Epithelial cell of proximal tubule (primary cell): ENCODE measurements around the gene TMEM108. TPM values are rescaled to one million over a fixed set of nuclear protein-coding genes. Genes with fewer than 3 reads are reported as not detected.

Experiments used
- DNase-seq: peaks from one replicate; pipeline ENCODE4 v3.0.0-alpha.2; 2011; ENCODE audit warnings: low read depth
- H3K4me3 ChIP-seq: 2 replicates; pipeline ENCODE4 v1.5.1; 2011; ENCODE audit warnings: low read depth, mild to moderate bottlenecking, low read length
- total RNA-seq: library from RNA; depleted of rRNA; stranded (reverse); fragments of >200 nt; gene quantifications from 2 replicates; pipeline ENCODE4 v1.2.3, GENCODE V29; 2015
- TF ChIP-seq, protein P1 (sequence below): conservative IDR thresholded peaks from 2 replicates; pipeline ENCODE4 v1.5.1; 2012; ENCODE audit warnings: low read depth, mild to moderate bottlenecking, low read length

Gene TMEM108
- total RNA-seq, 1 donor from 2014 or later, result 1.7 TPM

DNA sequence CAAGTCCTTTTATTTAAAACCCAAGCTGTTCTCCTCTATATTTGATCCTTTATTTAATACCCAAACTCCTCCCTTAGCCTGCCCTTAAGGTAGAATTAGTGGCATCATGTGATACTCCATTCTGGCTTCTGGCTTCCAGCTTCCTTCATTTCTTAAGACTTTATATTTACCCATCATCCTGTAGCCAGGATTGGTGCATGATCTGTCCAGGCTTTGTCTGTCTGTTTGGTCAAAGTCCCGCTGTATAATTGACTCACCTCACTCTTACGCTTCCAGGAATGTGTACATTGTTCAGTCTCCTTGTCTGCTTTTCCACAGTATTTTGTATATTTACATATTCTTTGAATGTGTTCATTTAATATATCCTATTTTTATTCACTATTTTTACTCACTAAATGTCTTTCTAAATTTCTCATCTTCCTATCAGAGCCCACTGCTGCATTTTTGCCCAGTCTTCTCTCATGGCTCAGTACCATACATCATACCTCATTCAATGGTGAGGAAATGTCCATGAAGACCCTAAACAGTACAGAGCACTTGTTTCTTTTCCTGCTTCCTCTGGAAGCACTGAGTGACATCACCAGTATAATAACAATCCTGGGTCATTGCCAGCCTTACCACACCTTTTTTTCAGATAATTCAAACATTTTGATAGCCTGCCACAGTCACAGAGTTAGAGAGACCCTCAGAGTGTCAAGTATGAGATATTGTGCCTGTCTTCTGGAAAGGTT is 31.5 kb downstream of the TMEM108 start:
- H3K4me3 ChIP-seq, result no peak overlapping the region
- TF ChIP-seq, protein P1, sequence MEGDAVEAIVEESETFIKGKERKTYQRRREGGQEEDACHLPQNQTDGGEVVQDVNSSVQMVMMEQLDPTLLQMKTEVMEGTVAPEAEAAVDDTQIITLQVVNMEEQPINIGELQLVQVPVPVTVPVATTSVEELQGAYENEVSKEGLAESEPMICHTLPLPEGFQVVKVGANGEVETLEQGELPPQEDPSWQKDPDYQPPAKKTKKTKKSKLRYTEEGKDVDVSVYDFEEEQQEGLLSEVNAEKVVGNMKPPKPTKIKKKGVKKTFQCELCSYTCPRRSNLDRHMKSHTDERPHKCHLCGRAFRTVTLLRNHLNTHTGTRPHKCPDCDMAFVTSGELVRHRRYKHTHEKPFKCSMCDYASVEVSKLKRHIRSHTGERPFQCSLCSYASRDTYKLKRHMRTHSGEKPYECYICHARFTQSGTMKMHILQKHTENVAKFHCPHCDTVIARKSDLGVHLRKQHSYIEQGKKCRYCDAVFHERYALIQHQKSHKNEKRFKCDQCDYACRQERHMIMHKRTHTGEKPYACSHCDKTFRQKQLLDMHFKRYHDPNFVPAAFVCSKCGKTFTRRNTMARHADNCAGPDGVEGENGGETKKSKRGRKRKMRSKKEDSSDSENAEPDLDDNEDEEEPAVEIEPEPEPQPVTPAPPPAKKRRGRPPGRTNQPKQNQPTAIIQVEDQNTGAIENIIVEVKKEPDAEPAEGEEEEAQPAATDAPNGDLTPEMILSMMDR, result no peak
- DNase-seq, result no peak

DNA sequence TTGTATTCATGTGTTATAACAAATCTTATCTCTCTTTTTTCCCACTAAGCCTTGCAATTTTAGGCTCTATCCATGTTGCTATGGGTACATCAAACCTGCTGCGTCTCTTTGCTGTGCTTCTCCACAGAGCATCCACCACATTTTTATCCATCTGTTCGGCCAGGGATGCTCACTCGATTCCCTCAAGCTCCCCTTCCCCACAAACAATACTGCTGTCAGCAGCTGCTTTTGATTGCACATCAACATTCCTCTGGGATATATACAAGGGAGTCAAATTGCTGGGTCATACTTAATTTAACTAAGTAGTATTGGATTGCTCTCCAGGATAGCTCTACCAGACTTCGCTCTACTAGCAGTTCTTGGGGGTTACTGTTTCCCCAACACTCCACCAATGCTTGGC is 36.8 kb downstream of the TMEM108 start:
- no peak overlapping the region for H3K4me3 ChIP-seq
- no peak for DNase-seq
- TF ChIP-seq, protein P1, result no peak

GRCh38 chr3:133077688-133078087 is 39.5 kb downstream of the TMEM108 start:
- no peak for DNase-seq
- TF ChIP-seq, protein P1, result no peak

DNA sequence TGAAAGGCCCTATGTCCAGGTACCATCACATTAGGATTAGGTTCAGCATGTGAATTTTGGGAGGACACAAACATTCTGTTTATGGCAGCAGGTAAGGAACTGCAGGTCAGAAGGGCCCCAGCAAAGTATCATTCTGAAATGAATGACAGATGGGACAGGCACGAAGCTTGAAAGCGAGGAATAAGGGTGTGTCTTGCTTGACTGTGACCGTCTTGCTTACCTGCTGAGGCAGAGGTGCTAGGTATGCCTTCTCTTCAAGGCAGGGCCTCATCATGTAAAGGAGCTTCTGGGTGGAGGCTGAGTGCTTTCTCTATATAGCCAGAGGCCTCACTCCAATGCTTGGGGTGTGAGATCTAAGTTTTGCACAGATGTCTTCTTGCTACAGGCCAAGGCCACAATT is 41.4 kb downstream of the TMEM108 start:
- TF ChIP-seq, protein P1, result no peak
- H3K4me3 ChIP-seq, result no peak overlapping the region
- no peak for DNase-seq

More at GRCh38 chr3:133077688-133078087, 39.5 kb downstream of the TMEM108 start:
- no peak overlapping the region for H3K4me3 ChIP-seq

GRCh38 chr3:133081016-133081415 is 42.8 kb downstream of the TMEM108 start:
- DNase-seq, result no peak
- no peak overlapping the region for H3K4me3 ChIP-seq
- TF ChIP-seq, protein P1, result no peak

DNA sequence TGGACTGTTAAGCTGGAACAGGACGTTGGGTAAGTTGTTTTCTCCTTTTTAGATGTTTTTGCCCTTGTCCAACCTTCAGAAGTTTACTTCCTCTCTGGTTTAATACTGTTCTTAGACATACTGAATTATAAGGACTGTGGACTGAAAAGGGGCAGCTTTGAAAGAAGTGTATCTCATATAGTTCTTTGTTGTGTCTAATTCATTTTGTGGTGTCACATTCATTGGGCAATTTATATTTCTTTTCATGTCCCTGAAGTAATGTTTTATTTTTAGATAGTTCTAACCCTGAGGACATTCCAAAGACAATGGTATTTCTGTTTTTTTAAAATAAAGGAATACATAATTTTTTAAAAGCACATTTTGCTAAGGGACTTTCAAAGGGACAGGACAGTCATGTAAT is 45.2 kb downstream of the TMEM108 start:
- TF ChIP-seq, protein P1, result no peak
- no peak overlapping the region for H3K4me3 ChIP-seq
- no peak for DNase-seq

DNA sequence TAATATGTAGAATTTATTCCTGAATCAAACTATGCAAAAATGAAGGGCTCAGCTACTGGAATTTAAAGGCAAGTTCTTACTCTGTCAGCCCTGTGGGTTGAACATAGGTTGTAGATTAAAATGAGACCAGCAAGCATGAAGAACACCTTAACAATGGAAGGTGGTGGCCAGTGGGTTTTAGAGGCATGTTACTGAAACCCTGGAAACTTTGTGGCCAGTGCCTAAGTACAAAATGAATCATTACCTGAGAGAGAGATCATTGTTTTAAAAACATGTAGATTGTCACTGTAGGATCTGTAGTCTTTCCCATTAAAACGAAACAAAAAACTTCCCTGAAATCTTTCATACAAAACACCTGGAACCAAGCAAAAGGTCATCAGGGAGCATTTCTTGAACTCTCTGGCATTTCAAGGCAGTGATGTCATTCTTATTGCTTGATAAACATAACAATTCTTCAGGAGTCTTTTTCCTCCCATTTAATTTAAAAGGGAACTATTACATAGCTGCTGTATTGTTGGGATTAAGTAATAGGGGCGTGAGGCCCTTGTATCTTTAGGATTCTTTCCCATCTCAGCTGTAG is 51.8 kb downstream of the TMEM108 start:
- H3K4me3 ChIP-seq, result no peak overlapping the region
- TF ChIP-seq, protein P1, result no peak
- DNase-seq, result no peak
